ENCODE measurements around the gene SLX4IP. TPM values are rescaled to one million over a fixed set of nuclear protein-coding genes. Genes with fewer than 3 reads are reported as not detected.

SLX4IP gene
- total RNA-seq, 1 experiment from 2014 or later: 11.1 TPM

- Histone ChIP-seq H3K27ac (ENCODE audit: low read depth, low read length) (peak overlapping the region; percentile 99), H3K9me2 (ENCODE audit: insufficient read depth) (no peaks in the 10 kb centered on the region), H3K4me3 (replicated peaks in 1 of 2; ENCODE audit: low read depth in 1 of 2, low read length in 2 of 2) (peak overlapping the region; percentile 75 to 90), H3K9me3 (ENCODE audit: control insufficient read depth in 1 of 2, insufficient read depth in 1 of 2, low read depth in 1 of 2, low read length in 2 of 2) (no peaks in the 10 kb centered on the region), H3K4me2 (ENCODE audit: low read length) (peak overlapping the region; percentile 87), H3K79me2 (ENCODE audit: insufficient read depth, low read length) (peaks cover 32% of the 10 kb centered on the region; the same call in 1 of the 2 replicates), H3K9ac (ENCODE audit: low read length) (peak overlapping the region; percentile 83), H3K27me3 (ENCODE audit: insufficient read depth, low read length) (no peaks in the 10 kb centered on the region), H4K20me1 (ENCODE audit: insufficient read depth) (no peaks in the 10 kb centered on the region), H2AFZ (ENCODE audit: low read depth, low read length, poor library complexity, severe bottlenecking) (peak overlapping the region; percentile 82), H3K36me3 (ENCODE audit: control insufficient read depth in 1 of 2, insufficient read depth in 2 of 2, low read length in 2 of 2) (peaks cover 4 to 9% of the 10 kb centered on the region in 2 experiments; a peak in 2 of 4 replicates), H3K4me1 (ENCODE audit: control insufficient read depth in 1 of 2, insufficient read depth in 2 of 2, low read length in 2 of 2) (peaks cover 13 to 26% of the 10 kb centered on the region in 2 experiments)
- DNase-seq (ENCODE audit: low read depth, low spot score) (no peak), ATAC-seq (no peak)
- POLR2A ChIA-PET: interaction anchor here (0.7 to 1.9 kb wide), 4 partner anchors 8 to 600 kb away, joined by 3 to 7 read pairs (median 4); no protein-coding TSS in a partner anchor
- intact Hi-C loops (cut with micrococcal nuclease): loop anchor here (5.0 to 10.0 kb wide), 4 partner anchors 121 to 869 kb away; partner anchors contain the start of genes MKKS and SLX4IP
- RAD21 ChIA-PET (ENCODE audit: low non-redundant PET in 1 of 2, low total read pairs in 2 of 2, uncharacterized antibody in 2 of 2, unreplicated experiment in 2 of 2): interaction anchor here (0.6 to 1.5 kb wide), 3 partner anchors 275 to 870 kb away, joined by 3 read pairs; no protein-coding TSS in a partner anchor
- CTCF ChIA-PET: interaction anchor here (0.7 to 2.5 kb wide), 3 partner anchors 62 to 594 kb away, joined by 3 to 9 read pairs (median 7); no protein-coding TSS in a partner anchor
- BruUV-seq (replicated peaks): no TSS peak
- TF ChIP-seq CTCF (IDR thresholded peaks at IDR 0.05 in 2 of 3, conservative IDR thresholded peaks at IDR 0.05 in 1 of 3; ENCODE audit: borderline replicate concordance in 1 of 3, insufficient read depth in 1 of 3, low read depth in 2 of 3, low read length in 2 of 3): no peak
- TF ChIP-seq REST (IDR thresholded peaks at IDR 0.05; ENCODE audit: low read depth): no peak
- TF ChIP-seq TCF7L2 (IDR thresholded peaks at IDR 0.05; ENCODE audit: borderline replicate concordance, extremely low read depth, insufficient read depth, insufficient read length): peak; percentile 10
- no peak for TF ChIP-seq ELF1 (IDR thresholded peaks at IDR 0.05; ENCODE audit: borderline replicate concordance, low read depth)
- TF ChIP-seq ZFX (IDR thresholded peaks at IDR 0.05): no peak
These were observed 238.2 kb downstream of the SLX4IP start for GRCh38 chr20:10673176-10673841.

Measured in HCT116 (cell line).